CD4-positive, alpha-beta T cell treated with Interleukin-6 for 4 hours (primary cell): ENCODE measurements around the gene SH3GLB1.

Source experiments
- DNase-seq: peaks from one replicate; pipeline ENCODE4 v3.0.0-alpha.2; 2020; ENCODE audit warnings: mixed read lengths

The SH3GLB1 gene

DNA sequence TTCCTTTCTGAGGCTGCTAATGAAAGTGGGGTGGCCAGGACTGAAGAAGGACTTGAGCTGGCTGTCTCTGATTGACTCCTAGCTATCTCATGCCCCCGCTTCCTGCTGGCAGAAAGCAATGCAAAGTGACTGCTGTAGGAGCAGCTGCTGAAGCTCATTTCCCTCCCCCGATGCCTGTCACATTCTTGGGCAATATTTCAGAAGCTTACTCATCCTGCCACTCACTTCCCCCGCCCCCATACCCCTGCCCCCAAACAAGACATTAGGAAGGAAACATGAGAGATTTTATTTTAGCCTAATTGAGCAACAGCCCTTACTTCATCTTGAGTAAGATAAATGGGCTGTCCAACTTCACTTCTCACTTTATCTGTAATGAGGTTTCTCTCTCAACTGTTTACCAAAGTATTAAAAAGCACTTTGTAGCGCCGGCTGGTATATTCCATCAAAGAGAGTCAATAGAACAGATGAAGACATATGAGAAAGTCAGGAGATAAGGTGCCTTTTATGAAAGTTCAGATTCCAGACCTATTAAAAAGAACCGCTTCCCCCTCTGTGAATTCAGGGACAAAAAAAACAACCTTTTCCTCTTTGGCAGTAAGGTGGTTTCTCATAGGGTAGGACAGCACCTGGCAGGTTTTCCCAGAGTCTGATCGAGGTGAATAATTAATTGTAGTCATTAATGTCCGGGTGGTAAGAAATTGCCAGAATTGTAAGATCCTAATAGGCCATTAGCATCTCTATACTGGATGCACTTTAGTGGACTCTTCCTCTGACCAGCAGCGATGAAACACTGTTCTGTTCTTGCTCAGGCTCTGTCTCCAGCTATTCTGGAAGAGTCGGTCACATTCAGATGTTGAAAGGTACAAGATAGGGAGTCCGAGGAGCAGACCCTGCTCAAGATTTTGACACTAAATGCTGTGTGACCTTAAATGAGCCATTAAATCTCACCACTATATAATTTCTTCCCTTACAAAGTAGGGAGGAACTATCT is 70.2 kb downstream of the SH3GLB1 start:
- DNase-seq = peak; percentile 28

DNA sequence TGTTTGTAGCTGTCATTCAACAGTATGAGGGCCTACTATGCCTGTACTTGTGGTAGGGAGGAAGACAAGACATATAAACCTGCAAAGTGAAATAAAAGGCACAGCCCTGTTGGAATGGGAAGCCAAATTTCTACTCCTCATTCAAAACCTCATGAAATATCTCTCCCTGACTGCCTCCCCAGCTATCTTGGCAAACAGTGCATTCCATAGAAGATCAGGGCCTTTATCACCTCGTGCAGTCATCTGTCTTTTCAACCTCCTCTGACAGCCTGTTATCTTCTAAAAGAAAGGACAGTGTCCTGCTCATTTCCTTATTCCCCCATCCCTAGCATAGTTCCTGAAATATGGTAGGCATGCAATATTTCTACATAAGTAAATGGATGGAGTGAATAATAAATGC is 71.0 kb downstream of the SH3GLB1 start:
- DNase-seq = no peak

DNA sequence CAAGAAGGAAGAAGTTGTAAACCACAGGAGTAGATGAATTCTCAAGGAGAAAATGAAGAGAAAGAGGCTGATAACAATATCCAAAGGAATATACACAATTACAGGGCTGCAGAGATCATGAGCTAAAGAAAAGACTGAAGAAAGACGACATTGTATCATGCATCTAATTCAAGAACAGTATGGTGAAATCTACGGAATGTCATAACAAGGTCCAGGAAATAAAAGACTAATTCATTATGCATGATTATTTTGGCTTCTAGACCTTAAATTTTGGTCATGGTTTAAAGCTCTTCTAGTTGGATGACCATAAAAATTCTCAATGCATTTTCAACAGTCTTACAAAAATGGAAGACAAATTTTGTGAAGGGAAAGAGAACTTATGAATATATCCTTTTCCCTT is 71.7 kb downstream of the SH3GLB1 start:
- no peak for DNase-seq

DNA sequence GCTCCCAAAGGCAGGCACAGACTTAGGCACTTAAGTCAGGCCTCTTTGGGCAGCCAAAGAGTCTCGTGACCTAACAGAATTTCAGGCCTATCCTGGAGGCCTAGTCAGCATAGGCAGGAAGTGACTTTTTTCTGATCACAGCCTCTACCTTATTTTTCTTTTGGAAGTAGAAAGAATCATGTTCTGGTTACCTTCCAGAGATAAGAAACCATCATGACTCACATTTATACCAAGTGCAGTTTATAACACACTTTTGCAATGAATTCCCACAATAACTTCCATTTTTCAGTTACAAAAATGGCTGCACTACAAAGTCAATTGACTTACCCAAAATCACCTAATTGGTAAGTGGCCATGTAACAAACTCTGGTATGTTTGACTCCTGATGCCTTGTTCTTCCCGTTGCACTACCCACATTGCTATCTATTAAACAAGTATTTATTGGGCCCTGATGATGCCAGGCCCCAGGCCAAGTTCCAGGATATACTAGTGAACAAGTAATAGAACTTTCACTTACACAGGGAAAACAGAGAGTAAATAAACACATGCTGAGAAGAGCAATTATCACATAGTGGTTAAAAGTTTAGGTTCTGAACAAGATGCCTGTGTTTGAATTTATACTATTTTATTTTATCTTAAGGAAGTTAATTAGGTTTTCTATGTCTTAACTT is 74.3 kb downstream of the SH3GLB1 start:
- DNase-seq = no peak

DNA sequence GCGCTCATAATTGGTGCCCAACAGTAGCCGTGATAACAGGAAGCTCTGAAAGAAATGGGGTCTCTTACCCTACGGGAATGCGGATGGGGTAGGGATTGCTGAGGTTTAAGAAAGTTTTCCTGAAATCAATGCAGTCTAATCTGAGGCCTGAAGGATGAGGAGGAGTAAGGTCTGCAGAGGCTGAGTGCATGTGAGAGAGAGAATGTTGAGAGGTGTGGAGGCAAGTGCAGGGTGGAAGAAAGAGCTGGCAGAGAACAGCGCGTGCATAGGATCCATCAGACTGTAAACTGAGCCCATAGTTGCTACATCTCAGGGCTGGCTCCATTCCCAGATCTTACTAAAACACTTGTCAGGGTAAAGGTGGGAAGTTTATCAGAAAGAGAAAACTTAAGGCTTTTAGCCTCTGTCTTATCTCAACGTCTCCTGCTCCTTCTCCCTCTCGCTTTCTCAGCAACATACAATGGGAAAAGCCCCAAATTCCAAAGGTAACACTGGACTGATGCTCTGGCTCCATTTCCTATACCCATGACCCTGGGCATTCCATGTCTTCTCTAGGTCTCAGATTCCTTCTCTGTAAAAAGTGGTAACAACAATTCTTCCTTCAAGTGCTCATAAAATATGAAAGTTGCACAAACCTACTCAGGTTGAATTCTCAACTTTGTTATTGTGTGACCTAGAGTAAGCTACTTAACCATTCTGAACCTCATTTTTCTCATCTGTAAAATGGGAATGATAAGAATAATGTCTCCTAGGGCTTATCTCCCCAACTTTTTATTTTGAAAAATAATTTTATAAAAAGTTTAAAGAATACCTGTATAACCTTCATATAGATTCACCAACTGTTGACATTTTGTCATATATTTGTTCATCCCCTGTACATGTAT is 75.2 kb downstream of the SH3GLB1 start:
- no peak for DNase-seq

DNA sequence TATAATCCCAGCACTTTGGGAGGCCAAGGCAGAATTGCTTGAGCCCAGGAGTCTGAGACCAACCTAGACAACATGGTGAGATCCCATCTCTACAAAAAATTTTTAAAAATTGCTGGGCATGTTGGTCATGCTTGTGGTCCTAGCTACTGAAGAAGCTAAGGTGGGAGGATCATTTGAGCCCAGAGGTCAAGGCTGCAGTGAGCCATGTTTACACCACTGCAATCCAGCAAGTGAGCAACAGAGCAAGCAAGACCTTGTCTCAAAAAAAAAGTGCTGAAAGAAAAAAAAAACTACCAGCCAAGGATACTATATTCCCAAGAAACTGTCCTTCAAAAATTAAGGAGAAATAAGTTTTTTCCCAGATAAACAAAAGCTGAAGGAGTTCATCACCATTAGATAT is 78.1 kb downstream of the SH3GLB1 start:
- no peak for DNase-seq

DNA sequence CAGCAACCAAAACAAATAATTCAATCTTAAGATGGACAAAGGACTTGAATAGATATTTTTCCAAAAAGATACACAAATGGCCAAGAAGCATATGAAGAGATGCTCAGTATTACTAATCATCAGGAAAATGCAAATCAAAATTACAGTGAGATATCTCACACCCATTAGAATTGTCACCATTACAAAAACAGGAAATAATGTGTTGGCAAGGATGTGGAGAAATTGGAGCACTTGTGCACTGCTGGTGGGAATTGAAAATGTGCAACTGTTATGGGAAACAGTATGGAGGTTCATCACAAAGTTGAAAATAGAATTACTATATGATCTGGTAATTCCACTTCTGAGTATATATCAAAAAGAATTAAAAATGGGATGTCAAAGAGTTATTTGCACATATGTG is 83.2 kb downstream of the SH3GLB1 start:
- DNase-seq = no peak

DNA sequence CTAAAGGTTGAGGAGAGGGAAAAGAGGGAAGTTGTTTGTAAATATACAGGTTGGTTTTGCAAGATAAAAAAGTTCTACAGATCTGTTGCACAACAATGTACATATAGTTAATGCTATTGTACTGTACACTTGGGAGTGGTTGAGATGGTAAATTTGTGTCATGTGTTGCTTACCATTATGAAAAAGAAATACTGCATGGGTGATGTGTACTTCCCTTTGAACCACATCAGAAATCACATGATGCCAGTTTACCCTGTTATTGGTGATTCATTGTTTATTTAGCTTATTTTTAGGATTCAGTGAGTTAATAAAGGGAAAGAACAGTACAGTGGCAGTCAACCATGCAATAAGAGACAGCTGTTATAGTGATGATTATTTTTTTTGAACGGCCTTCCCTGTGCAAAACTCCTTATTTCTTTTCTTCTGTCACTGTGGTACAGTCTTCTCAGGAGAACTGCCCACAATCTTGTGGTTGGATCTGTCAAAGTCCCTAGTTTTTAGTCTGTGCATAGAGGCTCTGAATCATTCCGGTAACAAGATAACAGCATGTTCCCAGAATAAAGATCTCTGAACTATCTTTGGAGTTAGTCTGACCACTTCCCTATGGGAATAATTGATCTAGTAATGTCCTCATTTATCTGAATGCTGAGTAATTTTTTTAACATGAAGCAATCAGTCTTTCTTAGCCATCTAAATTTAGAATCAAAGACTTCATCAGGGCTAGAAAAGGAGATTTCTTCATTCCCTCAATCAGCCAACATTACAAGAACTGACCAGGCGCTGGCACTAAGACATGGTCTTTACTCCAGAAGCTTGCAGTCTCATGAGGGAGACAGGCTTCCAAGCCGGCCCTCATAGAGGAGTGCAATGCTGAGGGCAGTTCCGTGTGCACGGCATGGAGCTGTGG is 84.2 kb downstream of the SH3GLB1 start:
- DNase-seq = no peak

DNA sequence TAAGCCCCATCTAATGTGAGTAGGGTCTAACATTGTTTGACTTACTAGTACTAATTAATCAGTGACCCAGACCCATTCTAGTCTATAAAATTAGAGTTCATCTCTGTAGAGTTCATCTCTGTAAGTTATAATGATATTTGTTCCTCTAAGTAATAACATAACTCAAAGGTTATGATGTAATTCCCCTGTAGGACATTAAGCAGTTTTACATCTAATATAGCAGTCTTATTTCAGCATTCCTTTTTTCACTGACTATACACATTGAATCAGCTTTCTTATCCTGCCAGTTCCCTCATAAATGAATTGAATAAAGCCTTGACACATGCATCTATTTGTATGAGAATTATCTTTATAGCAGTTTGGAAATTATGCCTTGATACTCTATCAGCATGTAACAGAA is 90.9 kb downstream of the SH3GLB1 start:
- DNase-seq = no peak
